ENCODE data around the gene SF3B6. TPM values are rescaled to one million over a fixed set of nuclear protein-coding genes. Genes with fewer than 3 reads are reported as not detected.

SF3B6 gene
- total RNA-seq, 1 donor from 2014 or later: 76.5 TPM

DNA sequence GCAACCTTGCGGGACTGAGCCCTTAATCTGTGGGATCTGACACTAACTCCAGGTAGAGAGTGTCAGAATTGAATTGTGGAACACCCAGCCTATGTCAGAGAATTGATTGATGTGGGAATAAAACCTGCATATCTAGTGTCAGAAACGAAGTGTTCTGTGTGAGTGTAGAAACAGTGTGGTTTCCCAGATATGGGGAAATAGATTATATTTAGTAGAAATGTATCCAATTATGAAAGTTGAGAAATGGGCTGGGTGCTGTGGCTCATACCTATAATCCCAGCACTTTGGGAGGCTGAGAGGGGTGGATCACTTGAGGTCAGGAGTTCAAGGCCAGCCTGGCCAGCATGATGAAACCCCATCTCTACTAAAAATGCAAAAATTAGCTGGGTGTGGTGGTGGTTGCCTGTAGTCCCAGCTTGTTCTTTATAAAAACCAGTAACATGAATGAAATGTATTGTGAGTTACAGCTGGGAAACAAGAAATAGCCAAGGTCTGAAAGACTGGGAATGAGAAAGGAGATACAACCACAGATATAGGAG, 12.8 kb upstream of the SF3B6 start:
- H3K36me3 Mint-ChIP-seq (ENCODE audit: unreplicated experiment): no peaks in the 10 kb centered on the region
- no peak for DNase-seq
- H3K4me1 Mint-ChIP-seq (ENCODE audit: low read depth, unreplicated experiment): peaks cover 6% of the 10 kb centered on the region
- peaks cover 4% of the 10 kb centered on the region for H3K9me3 Mint-ChIP-seq (ENCODE audit: unreplicated experiment)
- no peak overlapping the region for H3K4me3 Mint-ChIP-seq (ENCODE audit: unreplicated experiment)
- TF ChIP-seq, protein P1, sequence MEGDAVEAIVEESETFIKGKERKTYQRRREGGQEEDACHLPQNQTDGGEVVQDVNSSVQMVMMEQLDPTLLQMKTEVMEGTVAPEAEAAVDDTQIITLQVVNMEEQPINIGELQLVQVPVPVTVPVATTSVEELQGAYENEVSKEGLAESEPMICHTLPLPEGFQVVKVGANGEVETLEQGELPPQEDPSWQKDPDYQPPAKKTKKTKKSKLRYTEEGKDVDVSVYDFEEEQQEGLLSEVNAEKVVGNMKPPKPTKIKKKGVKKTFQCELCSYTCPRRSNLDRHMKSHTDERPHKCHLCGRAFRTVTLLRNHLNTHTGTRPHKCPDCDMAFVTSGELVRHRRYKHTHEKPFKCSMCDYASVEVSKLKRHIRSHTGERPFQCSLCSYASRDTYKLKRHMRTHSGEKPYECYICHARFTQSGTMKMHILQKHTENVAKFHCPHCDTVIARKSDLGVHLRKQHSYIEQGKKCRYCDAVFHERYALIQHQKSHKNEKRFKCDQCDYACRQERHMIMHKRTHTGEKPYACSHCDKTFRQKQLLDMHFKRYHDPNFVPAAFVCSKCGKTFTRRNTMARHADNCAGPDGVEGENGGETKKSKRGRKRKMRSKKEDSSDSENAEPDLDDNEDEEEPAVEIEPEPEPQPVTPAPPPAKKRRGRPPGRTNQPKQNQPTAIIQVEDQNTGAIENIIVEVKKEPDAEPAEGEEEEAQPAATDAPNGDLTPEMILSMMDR (IDR thresholded peaks at IDR 0.05; ENCODE audit: partially characterized antibody, unreplicated experiment): no peak
- peaks cover 8% of the 10 kb centered on the region for H3K27me3 Mint-ChIP-seq (ENCODE audit: unreplicated experiment)
- H3K27ac Mint-ChIP-seq (ENCODE audit: unreplicated experiment): no peak overlapping the region

DNA sequence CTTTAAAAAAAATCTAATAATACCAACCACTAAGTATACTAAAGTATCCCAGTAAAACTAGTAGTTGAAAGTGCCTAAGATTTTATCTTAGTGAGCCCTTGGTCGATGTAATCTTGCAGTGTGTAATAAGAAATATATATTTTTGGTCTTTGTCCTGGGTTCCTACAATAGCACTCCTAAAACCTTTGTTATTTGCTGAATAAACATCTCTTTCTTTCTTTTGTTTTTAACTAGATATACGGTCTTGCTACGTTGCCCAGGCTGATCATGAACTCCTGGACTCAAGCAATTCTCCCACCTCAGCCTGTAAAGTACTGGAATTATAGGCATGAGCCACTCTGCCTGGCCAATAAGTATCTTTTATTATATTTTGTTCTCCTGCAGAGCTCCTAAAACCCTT, 10.9 kb upstream of the SF3B6 start:
- H3K4me3 Mint-ChIP-seq (ENCODE audit: unreplicated experiment): no peak overlapping the region
- H3K4me1 Mint-ChIP-seq (ENCODE audit: low read depth, unreplicated experiment): peaks cover 10% of the 10 kb centered on the region
- no peaks in the 10 kb centered on the region for H3K36me3 Mint-ChIP-seq (ENCODE audit: unreplicated experiment)
- TF ChIP-seq, protein P1 (IDR thresholded peaks at IDR 0.05; ENCODE audit: partially characterized antibody, unreplicated experiment): no peak
- H3K27ac Mint-ChIP-seq (ENCODE audit: unreplicated experiment): no peak overlapping the region
- DNase-seq: no peak
- peaks cover 4% of the 10 kb centered on the region for H3K9me3 Mint-ChIP-seq (ENCODE audit: unreplicated experiment)
- H3K27me3 Mint-ChIP-seq (ENCODE audit: unreplicated experiment): peaks cover 9% of the 10 kb centered on the region

DNA sequence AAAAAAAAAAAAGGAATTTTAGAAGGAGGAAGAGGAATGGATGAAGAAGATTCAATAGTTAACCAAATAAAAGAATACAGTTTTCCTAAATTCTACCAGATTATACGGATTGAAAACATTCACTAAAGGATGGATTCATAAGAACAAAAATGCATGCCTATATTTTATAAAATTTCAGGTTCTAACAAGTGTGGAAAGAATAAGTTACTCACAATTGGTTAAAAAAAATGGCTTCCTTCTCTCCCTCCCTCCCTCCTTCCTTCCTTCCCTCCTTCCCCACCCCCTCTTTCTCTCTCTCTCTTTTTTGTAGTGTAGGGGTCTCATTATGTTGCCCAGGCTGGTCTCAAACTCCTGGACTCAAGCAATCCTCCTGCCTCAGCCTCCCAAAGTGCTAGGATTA, 10.1 kb upstream of the SF3B6 start:
- no peaks in the 10 kb centered on the region for H3K36me3 Mint-ChIP-seq (ENCODE audit: unreplicated experiment)
- no peak overlapping the region for H3K27ac Mint-ChIP-seq (ENCODE audit: unreplicated experiment)
- H3K4me3 Mint-ChIP-seq (ENCODE audit: unreplicated experiment): no peak overlapping the region
- TF ChIP-seq, protein P1 (IDR thresholded peaks at IDR 0.05; ENCODE audit: partially characterized antibody, unreplicated experiment): no peak
- H3K9me3 Mint-ChIP-seq (ENCODE audit: unreplicated experiment): peaks cover 5% of the 10 kb centered on the region
- peaks cover 9% of the 10 kb centered on the region for H3K27me3 Mint-ChIP-seq (ENCODE audit: unreplicated experiment)
- no peak for DNase-seq
- H3K4me1 Mint-ChIP-seq (ENCODE audit: low read depth, unreplicated experiment): peaks cover 10% of the 10 kb centered on the region

DNA sequence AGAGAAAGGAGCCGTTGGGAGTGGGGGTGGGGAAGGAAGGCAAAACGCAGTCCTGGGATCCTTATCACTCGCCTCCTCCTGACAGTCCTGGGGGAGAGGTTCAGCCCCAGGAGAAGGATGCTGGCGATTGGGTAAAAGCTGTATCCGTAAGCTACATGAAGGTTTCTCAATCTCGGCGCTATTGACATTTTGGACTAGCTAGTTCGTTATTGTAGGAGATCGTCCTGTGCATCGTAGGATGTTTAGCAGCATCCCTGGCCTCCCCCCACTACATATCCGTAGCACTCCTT, 9.0 kb upstream of the SF3B6 start:
- Mint-ChIP-seq H3K9me3 (ENCODE audit: unreplicated experiment) (peaks cover 7% of the 10 kb centered on the region), H3K4me3 (ENCODE audit: unreplicated experiment) (peak overlapping the region; percentile 95), H3K4me1 (ENCODE audit: low read depth, unreplicated experiment) (peaks cover 13% of the 10 kb centered on the region), H3K36me3 (ENCODE audit: unreplicated experiment) (no peaks in the 10 kb centered on the region), H3K27ac (ENCODE audit: unreplicated experiment) (peak overlapping the region; percentile 96), H3K27me3 (ENCODE audit: unreplicated experiment) (peaks cover 9% of the 10 kb centered on the region)
- no peak for DNase-seq
- TF ChIP-seq, protein P1 (IDR thresholded peaks at IDR 0.05; ENCODE audit: partially characterized antibody, unreplicated experiment): no peak

DNA sequence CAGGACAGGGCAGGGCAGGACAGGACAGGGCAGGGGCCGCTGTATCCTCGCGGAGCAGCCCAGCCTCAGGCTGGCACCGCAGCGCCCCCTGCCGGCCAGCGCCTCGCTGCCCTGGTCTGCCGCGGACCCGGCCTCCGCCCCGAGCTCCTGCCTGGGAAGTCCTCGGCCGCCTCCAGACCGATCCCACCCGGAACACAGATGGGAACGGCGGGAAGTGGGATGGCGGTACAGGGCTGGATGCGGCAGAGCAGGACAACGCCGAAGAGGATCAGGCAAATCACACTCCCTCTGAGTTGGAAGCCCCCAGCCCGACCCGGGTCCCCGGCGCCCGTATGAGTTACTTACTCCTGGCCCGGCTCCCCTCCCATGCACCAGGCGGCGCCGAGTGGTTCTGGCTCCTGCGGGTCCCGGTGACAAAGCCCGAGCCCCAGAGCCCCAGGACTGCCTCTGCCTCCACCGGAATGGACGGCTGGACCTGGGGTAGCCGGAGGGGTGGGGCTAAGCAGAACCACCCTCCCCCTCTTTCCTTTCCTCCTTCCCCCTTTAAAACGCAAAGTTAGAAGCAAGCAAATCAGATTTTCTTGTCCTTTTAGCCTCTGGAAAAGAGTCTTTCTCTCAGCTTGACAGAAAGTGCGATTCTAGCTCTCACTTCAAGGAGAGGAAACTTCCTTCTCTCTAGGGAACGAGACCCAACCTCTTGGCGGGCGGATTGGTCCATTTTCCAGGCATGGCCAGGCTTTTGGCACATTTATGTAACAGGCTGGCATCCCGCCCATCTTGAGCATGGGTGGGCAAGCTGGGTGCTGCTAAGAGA, 8.5 kb upstream of the SF3B6 start, which contains the start of gene TP53I3:
TSS of gene TP53I3 (minus strand) at position 449 of the 814 bp plus-strand sequence. CDS start 508 bp downstream, outside the sequence.
- TF ChIP-seq, protein P1 (IDR thresholded peaks at IDR 0.05; ENCODE audit: partially characterized antibody, unreplicated experiment): peak; percentile 99
- Mint-ChIP-seq H3K4me1 (ENCODE audit: low read depth, unreplicated experiment) (peaks cover 13% of the 10 kb centered on the region), H3K27ac (ENCODE audit: unreplicated experiment) (peak within 1 kb of the TSS; percentile 98), H3K36me3 (ENCODE audit: unreplicated experiment) (no peaks in the 10 kb centered on the region), H3K27me3 (ENCODE audit: unreplicated experiment) (peaks cover 9% of the 10 kb centered on the region), H3K4me3 (ENCODE audit: unreplicated experiment) (peak within 1 kb of the TSS; percentile 95), H3K9me3 (ENCODE audit: unreplicated experiment) (peaks cover 7% of the 10 kb centered on the region)
- peak; percentile 96 for DNase-seq

Data from glutamatergic neuron (in vitro differentiated cells).